Duodenal mucosa (tissue), 2 donors: ENCODE data around the gene SERPINB4.
"Not testable (repeated sequence)": the region's sequence is repeated elsewhere in the genome, so short reads cannot be mapped to it uniquely, and the experiment has no call there.

Source experiments
- H3K27ac ChIP-seq: one replicate; pipeline ENCODE4 v1.7.0; 2013; ENCODE audit warnings: low read depth, low read length
- H3K27me3 ChIP-seq, 2 donors: one replicate each; pipeline ENCODE4 v1.7.0; 2013; ENCODE audit warnings: low read length in 2 of 2, control low read depth in 1 of 2; ENCODE audit not compliant: insufficient read depth in 2 of 2, control insufficient read depth in 1 of 2
- H3K36me3 ChIP-seq, 2 donors: one replicate each; pipeline ENCODE4 v1.7.0; 2013; ENCODE audit warnings: low read length in 2 of 2, control low read depth in 1 of 2; ENCODE audit not compliant: insufficient read depth in 2 of 2, control insufficient read depth in 1 of 2
- H3K4me1 ChIP-seq, 2 donors: one replicate each; pipeline ENCODE4 v1.7.0; 2013; ENCODE audit warnings: low read length in 2 of 2, control low read depth in 1 of 2; ENCODE audit not compliant: insufficient read depth in 2 of 2, control insufficient read depth in 1 of 2
- H3K4me3 ChIP-seq, 2 donors: one replicate each; pipeline ENCODE4 v1.7.0; 2013; ENCODE audit warnings: low read length in 2 of 2, low read depth in 1 of 2
- H3K9ac ChIP-seq, 2 donors: one replicate each; pipeline ENCODE4 v1.7.0; 2013; ENCODE audit warnings: low read length in 2 of 2, low read depth in 1 of 2
- H3K9me3 ChIP-seq, 2 donors: one replicate each; pipeline ENCODE4 v1.7.0; 2013; ENCODE audit warnings: low read length in 2 of 2, control low read depth in 1 of 2; ENCODE audit not compliant: control insufficient read depth in 1 of 2

The SERPINB4 gene

DNA sequence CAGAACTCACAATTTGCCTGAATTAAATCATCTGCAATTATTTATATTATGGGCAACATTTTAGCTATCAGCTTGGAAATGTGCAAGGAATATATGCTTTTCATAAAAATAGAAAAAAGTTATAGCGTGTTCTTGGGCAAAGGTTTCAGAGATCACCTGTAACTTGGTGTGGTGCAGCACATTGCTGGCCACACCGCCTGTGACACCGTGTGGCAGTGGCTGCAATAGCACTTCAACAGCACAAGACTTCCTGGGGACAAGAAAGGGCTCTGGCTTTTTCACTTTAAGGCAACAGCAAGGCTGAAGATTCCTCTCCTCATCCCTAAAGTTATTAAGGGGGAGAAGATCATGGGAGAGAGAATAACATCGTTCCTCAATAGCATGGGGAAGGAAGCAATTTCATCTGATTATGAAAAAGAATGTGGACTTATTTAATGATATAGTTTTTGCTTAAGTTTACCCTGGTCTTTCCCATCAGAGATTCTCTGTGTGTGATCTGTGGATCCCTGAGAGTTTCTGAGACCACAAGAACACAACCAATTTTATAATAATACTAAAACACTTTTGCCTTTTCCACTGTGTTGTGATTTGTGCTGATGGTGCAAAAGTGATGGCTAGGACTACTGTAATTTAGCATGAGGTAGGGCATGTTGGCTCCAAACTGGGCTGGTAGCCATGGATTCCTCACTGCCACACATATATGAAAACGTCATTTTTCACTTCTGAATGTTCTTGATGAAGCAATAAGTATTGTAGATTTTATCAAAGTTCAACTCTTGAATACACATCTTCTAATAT, 32.7 kb upstream of the SERPINB4 start:
- no peak overlapping the region for H3K27ac ChIP-seq
- no peaks in the 10 kb centered on the region for H3K9me3 ChIP-seq
- no peaks in the 10 kb centered on the region for H3K36me3 ChIP-seq

DNA sequence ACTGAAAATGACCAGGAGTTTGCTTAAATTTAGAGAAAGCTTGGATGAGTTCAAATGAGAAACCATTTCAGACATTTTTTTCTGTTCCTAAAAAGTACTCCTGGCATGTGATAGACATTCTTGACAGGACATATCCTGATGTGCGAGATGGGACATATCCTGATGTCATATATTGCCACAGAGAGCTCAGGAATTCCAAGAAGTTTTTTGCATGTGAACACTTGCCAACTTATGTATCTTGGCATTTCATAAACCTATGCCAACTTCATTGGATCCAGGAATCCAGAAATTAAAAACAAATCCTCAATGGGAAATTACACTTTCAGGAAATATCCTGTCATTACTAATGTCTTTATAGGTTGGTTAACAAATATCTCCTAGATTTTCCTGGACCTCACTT, 20.5 kb upstream of the SERPINB4 start:
- no peak overlapping the region for H3K4me3 ChIP-seq
- no peak overlapping the region for H3K27ac ChIP-seq
- no peak overlapping the region for H3K9ac ChIP-seq

More for the DNA sequence above, 32.7 kb upstream of the SERPINB4 start:
- Histone ChIP-seq H3K4me3 (no peak overlapping the region), H3K27me3 (no peaks in the 10 kb centered on the region), H3K4me1 (no peaks in the 10 kb centered on the region), H3K9ac (no peak overlapping the region)

DNA sequence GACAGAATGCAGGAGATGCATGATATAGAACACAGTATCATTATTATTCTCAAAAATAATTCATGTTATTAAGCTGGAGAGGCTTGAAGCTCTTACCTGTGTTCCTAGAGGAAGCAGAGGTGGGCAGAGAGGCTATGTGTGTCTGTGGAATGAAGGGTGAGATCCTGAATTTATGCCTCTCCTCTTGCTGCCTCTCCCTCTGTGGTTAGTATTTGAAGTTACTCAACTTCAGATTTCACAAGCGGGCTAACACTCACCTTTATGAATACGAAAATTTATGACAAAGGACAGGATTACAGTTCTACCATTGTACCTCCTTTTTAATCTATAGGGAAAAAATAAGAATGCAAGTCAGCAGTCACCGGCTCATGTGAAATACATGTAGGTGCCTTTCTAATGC, 17.7 kb upstream of the SERPINB4 start, which contains the start of gene SERPINB3:
Gene SERPINB3, minus strand, starts transcription at position 144 of the 400 bp plus-strand sequence. CDS start 677 bp downstream, outside the sequence.
- not testable (repeated sequence) for H3K27me3 ChIP-seq, H3K36me3 ChIP-seq, H3K27ac ChIP-seq, H3K4me3 ChIP-seq, H3K9me3 ChIP-seq, H3K4me1 ChIP-seq, H3K9ac ChIP-seq

More for the DNA sequence above, 20.5 kb upstream of the SERPINB4 start:
- H3K4me1 ChIP-seq, result no peaks in the 10 kb centered on the region
- H3K36me3 ChIP-seq, result no peaks in the 10 kb centered on the region
- H3K27me3 ChIP-seq, result no peaks in the 10 kb centered on the region
- H3K9me3 ChIP-seq, result peaks cover 0 to 2% of the 10 kb centered on the region in 2 donors

DNA sequence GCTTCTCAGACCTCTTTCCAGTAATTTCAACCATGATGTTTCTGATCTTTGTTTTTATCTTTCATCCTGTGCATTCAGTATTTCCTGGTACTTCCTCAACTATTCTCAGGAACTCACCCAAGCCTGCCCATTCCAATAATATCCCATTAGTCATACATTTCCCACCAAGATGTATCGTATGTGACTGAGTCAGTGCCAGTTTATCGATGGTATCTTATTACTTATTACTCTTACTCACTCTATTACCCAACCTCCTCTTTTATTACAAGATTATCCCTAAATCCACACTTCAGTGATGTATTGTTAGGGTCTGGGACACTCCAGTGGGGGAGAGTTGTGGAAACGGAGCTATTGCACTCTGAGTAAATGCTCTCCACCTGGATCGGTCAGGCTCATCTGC, 14.9 kb upstream of the SERPINB4 start:
- H3K9me3 ChIP-seq, H3K4me1 ChIP-seq, H3K9ac ChIP-seq, H3K27me3 ChIP-seq, H3K36me3 ChIP-seq, H3K27ac ChIP-seq, H3K4me3 ChIP-seq: not testable (repeated sequence)

DNA sequence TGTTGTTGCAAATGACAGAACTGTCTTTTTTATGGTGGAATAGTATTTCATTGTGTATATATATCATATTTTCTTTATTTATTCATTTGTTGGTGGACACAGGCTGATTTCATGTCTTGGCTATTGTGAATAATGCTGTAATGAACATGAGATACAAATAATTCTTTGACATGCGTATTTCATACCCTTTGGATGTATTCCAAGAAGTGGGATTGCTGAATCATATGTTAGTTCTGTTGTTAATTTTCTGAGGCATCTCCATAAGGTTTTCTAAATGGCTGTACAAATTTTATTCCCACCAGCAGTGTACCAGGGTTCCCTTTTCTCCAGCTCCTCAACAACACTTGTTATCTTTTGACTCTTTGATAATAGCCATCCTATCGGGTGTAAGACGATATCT, 6.2 kb upstream of the SERPINB4 start:
- H3K4me3 ChIP-seq, H3K9ac ChIP-seq, H3K4me1 ChIP-seq, H3K27ac ChIP-seq, H3K36me3 ChIP-seq, H3K27me3 ChIP-seq, H3K9me3 ChIP-seq: not testable (repeated sequence)

DNA sequence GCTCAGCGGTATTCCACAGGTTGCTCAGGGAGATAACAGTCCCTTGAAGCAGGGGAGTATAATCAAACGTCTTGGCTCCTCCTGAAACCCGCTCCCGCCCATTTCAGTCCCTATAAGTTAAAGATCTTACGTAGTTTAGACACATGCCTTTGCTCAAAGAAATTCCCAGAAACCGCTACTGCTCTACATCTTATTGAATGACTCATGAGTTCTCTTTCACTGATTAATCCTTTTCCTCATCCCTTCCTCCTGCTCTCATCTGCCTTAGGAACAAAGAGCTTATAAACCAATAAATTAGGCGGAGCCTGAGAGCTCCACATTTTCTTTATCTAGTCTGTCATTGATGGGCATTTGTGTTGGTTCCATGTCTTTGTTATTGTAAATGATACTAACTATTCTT, 4.2 kb upstream of the SERPINB4 start:
- no peaks in the 10 kb centered on the region for H3K27me3 ChIP-seq
- H3K36me3 ChIP-seq, result no peaks in the 10 kb centered on the region
- no peak overlapping the region for H3K27ac ChIP-seq
- no peaks in the 10 kb centered on the region for H3K4me1 ChIP-seq
- H3K4me3 ChIP-seq, result no peak overlapping the region
- H3K9me3 ChIP-seq, result no peaks in the 10 kb centered on the region
- no peak overlapping the region for H3K9ac ChIP-seq

DNA sequence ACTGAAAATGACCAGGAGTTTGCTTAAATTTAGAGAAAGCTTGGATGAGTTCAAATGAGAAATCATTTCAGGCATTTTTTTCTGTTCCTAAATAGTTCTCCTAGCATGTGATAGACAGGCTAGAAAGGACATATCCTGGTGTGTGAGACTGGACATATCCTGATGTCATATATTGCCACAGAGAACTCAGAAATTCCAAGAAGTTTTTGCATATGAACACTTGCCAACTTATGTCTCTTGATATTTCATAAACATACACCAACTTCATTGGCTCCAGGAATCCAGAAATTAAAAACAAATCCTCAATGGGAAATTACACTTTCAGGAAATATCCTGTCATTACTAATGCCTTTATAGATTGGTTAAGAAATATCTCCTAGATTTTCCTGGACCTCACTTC, 2.9 kb upstream of the SERPINB4 start:
- Histone ChIP-seq H3K4me3 (no peak overlapping the region), H3K9me3 (no peaks in the 10 kb centered on the region), H3K27me3 (no peaks in the 10 kb centered on the region), H3K36me3 (no peaks in the 10 kb centered on the region), H3K4me1 (no peaks in the 10 kb centered on the region), H3K27ac (no peak overlapping the region), H3K9ac (no peak overlapping the region)

DNA sequence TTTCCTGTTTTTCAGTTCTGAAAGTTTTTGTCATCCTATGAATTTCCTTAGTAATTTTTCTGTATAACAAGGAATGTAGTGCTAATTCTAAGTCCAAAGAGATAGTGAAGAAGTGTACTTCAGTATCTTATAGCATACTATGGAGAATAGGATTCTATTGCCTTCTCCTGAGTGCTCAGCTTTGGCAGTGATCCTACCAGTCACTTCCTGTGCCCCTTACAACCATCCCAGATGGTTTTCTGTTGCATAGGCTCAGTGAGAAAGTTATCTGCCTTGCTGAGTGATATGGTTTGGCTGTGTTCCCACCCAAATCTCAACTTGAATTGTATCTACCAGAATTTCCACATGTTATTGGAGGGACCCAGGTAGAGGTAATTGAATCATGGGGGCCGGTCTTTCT, 638 bp upstream of the SERPINB4 start:
- H3K4me3 ChIP-seq, H3K27ac ChIP-seq, H3K27me3 ChIP-seq, H3K9me3 ChIP-seq, H3K4me1 ChIP-seq, H3K9ac ChIP-seq, H3K36me3 ChIP-seq: not testable (repeated sequence)

DNA sequence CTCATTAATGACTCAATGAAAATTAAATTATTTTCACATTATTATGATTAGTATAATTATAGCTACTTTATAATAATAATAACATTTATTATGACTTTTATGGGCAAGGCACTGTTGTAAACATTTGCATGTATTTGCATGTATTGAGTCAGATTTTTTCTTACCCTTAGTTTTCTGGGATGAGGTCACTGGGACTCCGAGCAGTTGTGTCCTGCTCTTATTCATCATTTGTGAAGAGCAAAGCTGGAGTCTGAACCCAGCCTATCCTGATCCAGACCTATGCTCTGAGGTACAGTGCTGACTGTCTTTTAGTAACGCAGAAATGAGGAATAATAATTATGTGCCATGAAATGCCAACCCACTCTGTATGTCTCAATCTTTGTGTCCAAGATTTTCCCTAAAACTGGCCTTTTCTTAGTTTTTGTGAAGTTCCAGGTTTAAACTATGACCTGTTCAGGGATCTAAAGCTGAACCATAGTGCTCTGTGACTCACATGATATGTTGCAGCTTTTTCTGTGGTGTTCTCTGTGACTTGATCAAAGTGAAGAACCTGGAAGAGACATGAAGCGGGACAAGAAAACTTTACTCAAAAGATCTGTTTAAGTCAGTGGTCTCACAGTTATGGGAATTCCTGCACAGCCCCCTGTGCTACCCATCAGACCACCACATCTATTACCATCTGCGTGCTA, 1.2 kb downstream of the SERPINB4 start:
- H3K27ac ChIP-seq, H3K4me1 ChIP-seq, H3K9me3 ChIP-seq, H3K4me3 ChIP-seq, H3K27me3 ChIP-seq, H3K9ac ChIP-seq, H3K36me3 ChIP-seq: not testable (repeated sequence)

DNA sequence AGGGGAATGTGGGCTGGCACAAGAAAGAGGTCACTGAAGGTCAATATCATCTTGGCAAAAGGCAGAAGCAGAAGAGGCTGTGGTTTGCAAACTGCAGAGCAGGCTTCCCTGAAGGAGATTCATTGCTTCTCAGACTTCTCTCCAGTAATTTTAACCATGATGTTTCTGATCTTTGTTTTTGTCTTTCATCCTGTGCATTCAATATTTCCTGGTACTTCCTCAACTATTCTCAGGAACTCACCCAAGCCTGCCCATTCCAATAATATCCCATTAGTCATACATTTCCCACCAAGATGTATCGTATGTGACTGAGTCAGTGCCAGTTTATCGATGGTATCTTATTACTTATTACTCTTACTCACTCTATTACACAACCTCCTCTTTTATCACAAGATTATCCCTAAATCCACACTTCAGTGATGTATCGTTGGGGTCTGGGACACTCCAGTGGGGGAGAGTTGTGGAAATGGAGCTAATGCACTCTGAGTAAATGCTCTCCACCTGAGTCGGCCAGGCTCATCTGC, 2.8 kb downstream of the SERPINB4 start:
- not testable (repeated sequence) for H3K27me3 ChIP-seq, H3K9me3 ChIP-seq, H3K4me1 ChIP-seq, H3K4me3 ChIP-seq, H3K36me3 ChIP-seq, H3K9ac ChIP-seq, H3K27ac ChIP-seq
